NOMO-1 treated with dmso at 0.1 percent for 144 hours (cell line): ENCODE measurements around the gene GALNT3.

Experiments
- DNase-seq: peaks from one replicate; lab custom pipeline; 2025; ENCODE audit not compliant: unreplicated experiment; lab: John Stamatoyannopoulos, UW

GALNT3 gene

DNA sequence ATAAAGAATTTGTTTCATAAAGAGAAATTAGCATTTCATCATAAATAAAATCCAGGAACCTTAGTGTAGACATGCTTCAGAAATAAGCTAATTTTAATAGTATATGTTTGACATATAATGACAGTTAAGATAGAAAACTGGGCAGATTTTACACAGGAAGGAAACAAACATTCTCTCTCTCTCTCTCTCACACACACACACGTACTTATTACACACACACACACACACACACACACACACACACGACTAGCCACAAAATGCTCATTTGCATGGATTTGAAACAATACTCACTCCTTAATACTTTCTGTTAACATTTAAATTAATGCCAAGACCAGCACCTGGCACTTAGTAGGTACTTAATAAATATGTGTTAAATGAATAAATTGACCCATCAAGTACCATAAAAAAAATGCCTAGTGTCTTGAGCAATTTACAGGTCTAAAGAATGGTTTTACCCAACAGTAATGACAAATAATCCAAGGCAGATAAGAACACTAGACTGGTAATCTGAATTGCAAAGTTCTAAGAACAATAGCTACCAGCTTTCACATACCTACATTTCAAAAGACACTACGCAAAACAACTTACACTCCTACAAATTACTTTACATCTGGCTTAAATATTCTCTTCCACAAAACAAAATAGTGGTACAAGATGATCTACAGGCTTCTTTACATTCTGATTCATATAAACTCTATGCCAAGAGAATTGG lies 2.9 kb upstream of the GALNT3 start:
- DNase-seq, result no peak

- no peak for DNase-seq
Measured at GRCh38 chr2:165796129-165796528, 2.1 kb upstream of the GALNT3 start.

DNA sequence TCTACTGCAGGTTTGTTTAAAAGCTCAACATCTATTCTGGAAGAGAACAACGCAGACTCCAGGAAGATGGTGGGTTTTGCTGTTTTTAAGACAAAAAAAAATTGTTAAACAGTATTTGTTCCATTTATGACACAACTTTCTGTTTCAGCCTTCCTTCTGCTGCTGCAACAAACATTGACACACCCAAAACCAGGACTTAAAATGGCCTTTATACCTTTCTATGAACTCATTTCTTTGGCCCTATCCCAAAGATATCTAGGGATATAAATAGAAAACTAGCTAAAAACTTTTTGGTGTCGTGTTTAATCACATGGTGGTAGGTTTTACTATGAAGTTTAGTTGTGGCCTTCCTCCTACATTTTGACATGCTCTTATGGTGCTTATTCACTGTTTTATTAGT lies 964 bp upstream of the GALNT3 start:
- DNase-seq, result no peak

DNA sequence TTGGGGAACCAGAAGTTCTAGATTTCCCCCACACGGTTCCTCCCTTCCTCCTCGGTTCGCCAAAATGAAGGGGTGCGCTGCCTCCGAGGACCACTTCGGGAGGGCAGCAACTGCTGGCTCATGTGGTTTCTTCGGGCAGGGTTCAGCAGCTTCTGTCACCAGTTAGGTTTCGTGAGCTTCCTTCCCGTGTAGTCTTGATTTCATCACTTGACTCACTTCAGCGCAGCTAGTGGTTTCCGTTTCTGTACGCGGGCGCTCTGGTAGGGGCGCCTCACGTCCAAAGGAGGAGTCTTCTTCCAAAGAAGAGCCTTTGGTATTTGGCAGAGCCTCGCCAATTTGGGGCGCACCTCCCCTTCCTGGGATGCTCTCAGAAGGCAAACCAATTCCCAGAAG lies 485 bp upstream of the GALNT3 start:
- DNase-seq, result peak; percentile 84

GRCh38 chr2:165793161-165793778 lies 777 bp downstream of the GALNT3 start:
- no peak for DNase-seq

GRCh38 chr2:165792104-165792454 lies 2.0 kb downstream of the GALNT3 start:
- DNase-seq, result no peak

GRCh38 chr2:165791421-165792103 lies 2.5 kb downstream of the GALNT3 start:
- DNase-seq, result no peak

DNA sequence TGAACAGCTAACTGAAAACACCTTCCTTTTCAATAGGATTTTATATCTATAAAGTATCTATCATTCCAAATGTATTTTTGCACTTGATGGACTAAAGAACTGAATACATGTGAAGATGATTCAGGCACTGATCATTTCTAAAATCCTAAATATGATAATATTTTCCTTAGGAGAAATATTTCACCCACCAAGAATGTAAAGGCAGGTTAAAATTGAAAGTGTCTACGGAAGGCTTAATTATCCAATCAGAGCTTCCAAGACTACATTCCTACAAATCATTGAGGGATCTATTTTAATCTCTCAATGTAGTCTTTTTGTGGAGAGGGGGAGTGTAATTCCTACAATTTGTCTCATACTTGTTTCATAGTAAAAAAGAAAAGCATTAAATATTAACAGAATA lies 3.6 kb downstream of the GALNT3 start:
- no peak for DNase-seq

- DNase-seq, result no peak
Measured at GRCh38 chr2:165787334-165787733, 6.7 kb downstream of the GALNT3 start.

GRCh38 chr2:165779706-165780105 lies 14.3 kb downstream of the GALNT3 start:
- no peak for DNase-seq

GRCh38 chr2:165778653-165779451 lies 15.2 kb downstream of the GALNT3 start:
- no peak for DNase-seq

- DNase-seq, result no peak
Measured at GRCh38 chr2:165778187-165778556, 15.9 kb downstream of the GALNT3 start.

DNA sequence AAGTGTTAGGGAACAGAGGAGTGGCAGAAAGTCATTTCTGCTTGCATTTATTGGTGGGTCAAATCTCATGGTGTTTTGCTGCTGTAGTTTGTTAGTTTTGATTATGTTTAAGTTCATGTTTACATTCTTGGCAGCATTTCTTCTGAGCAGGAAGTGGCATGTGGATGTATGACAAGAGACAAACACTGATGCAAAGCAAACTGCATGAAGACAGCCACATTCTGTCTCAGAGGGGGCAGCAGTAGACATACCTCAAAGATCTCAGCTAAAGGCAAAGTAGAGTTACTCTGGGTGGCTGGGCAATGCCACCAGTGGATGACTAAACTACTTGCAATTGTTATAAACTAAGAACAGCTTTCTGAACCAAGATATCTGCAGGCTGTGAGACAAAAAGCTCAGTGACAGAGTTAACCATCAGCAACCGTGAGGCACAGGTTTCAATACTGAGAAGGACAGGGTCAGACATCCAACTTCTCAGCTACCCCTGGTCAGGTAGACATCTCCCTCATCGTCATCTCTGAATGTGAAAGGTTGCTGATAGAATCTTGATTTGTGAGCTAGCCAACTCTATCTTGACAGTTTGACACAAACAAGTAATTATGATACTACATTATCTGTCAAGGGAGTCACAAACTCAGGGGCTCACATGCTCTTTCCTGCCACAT lies 16.4 kb downstream of the GALNT3 start:
- no peak for DNase-seq

- DNase-seq, result no peak
Measured at GRCh38 chr2:165776796-165777195, 17.3 kb downstream of the GALNT3 start.

DNA sequence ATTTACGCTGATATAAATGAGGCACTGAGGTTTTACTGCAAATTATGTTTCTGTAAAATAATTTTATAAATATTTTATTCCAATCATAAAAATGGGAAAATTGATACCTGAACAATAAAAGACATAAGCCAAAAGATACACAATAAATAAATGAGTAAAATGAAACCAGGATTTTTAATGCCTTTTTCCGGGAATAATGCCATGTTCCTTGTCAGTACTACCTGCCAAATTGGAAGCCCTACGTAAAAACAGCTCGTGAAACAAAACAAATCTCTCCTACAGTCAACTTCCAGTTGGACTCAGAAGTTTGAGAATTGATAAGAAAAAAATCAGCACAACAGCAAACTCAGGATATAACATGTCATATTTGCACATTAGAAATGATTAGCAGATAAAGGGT lies 18.0 kb downstream of the GALNT3 start:
- DNase-seq, result no peak

- DNase-seq, result no peak
Measured at GRCh38 chr2:165773684-165774083, 20.4 kb downstream of the GALNT3 start.

GRCh38 chr2:165772183-165772582 lies 21.9 kb downstream of the GALNT3 start:
- no peak for DNase-seq

- no peak for DNase-seq
Measured at GRCh38 chr2:165766326-165766927, 27.6 kb downstream of the GALNT3 start.

DNA sequence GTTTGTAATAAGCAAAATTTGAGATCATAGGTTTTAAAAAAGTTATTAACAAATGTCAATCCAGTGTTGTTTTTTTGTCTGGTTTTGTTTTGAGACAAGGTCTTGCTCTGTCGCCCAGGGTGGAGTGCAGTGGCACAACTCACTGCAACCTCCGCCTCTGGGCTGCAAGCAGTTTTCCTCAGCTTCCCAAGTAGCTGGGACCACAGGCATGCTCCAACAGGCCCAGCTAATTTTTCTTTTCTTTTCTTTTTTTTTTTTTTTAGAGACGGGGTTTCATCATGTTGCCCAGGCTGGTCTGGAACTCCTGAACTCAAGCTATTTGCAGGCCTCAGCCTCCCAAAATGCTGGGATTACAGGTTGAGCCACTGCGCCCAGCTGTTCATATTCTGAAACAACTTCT lies 31.3 kb downstream of the GALNT3 start:
- no peak for DNase-seq

DNA sequence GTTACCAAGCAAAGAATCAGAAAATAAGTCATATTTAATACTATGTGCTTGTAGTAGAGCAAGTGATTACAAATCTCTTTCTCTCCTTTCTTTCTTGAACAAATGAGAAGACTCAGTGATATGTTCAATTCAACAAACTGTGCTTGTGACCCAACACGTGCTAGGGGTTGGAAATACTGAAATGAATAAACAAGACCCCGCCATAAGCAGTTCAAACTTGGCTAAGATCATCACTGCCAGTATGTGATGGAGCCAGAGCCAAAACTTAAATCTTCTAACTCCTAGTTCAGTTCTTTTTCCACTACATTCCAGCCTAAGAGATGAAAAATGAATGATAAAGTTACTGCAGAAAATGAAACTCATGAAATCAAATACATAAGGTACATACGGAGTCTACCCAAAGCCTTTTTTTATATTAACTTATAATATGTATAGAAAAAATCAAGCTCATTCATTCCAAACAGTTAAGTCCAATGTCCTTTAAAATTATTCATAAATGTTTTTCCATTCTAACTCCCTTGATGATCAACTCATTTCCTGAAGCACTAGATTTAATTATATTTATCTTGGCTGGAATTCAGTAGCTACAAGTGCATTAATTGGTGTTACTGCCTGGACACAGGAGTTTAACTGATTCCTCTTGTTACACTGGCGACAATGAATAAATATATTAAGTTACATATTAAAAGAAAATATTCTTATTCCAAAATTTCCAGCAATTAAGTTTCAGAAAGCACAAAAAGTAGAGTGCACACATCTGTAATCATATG lies 36.0 kb downstream of the GALNT3 start:
- DNase-seq, result no peak
